ENCODE results near the gene CNOT1.

DNA sequence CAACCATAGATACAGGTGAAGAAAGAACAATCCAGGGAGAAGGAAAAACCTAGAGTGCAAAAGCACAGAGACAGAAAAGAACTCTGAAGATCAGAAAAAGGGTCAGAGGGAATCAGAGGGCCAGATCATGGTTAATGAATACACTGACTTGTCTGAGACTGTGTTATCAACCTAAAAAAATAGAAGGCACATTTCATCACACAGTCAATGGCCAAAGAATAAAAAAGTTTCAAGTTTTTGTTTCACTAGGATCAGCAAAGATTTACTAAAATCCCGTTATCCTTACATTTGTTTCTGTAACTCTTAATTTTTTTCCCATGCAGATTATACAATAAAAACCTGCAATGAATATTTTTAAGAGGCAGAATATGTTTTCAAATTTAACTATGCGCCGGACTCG is 38.5 kb downstream of the CNOT1 start:
- TF ChIP-seq POLR2A (IDR thresholded peaks at IDR 0.05; ENCODE audit: low read depth, low read length) (no peak), POLR2AphosphoS5 (IDR thresholded peaks at IDR 0.05; ENCODE audit: low read depth, low read length) (no peak), TAF1 (IDR thresholded peaks at IDR 0.05; ENCODE audit: low read depth, low read length) (no peak), PAX5 (IDR thresholded peaks at IDR 0.05; ENCODE audit: insufficient read depth, low read length, severe bottlenecking) (no peak), SPI1 (IDR thresholded peaks at IDR 0.05; ENCODE audit: low read depth, low read length) (no peak), POU2F2 (IDR thresholded peaks at IDR 0.05; ENCODE audit: low read depth, low read length) (no peak)
